NOMO-1 treated with DMSO at 0.1 percent for 48 hours (cell line): ENCODE measurements around the gene TMEM225B.
"Not testable (repeated sequence)": the region's sequence is repeated elsewhere in the genome, so short reads cannot be mapped to it uniquely, and the experiment has no call there.

Source experiments
- DNase-seq: peaks from one replicate; lab custom pipeline; 2025; ENCODE audit not compliant: unreplicated experiment; lab: John Stamatoyannopoulos, UW

The TMEM225B gene

DNA sequence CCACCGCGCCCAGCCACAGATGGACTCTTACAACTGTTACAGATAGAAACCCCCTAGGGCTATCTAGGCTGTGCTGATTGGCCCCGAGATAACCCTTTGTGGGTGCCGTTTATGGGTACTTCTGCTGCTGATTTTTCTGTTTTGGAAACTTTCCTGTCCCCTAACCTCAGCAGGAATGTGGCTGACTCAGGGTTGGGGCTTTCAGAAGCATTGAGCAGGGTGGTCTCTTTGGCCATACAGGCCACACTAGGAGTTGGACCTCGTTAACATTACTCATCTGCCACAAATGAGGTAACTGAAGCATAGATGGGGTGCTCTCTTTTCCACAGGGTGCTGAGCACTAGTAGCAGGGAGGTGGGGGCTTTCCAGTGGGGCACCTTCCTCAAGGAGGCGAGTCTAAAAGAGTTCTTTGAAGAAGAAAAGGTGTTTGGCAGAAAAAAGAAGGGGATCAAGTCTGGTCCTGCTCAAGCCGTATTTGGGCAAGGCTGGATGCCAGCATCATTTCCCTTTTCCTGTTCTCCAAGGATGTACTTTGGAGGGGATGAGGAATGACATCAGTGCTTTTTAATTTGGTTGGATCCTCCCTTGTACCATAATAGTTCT, 25.1 kb downstream of the TMEM225B start:
- no peak for DNase-seq

DNA sequence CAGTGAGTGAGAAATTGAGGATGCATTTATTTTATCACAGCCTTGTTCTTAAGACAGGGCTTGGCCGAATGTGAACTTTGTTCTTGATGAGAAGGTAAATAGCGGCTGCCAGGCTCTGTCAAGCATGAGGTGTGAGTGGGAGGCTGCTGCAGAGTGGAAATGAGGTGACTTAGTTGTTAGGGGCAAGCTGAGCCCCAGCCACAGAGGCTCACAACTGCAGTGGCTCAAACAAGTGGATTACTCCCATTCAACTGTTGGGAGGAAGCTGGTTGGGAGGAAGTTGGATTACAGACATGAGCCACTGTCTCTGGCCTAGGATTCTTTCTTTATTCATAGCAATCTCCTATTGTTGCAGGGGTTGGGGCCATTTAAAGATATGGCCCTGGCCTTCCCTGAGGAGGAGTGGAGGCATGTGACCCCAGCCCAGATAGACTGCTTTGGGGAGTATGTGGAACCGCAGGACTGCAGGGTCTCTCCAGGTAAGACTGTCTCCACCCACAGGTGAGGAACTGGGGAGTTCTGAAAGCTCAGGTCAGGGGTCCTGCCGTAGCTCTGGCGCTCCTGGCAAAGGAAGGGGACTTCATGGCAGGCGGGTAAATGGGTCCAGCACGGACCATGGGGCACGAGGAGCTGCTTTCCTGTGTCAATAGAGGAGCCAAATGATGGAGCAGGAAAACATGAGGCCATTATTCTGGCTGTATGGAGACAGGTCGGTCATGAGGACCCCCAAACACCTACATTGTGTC, 25.8 kb downstream of the TMEM225B start:
- DNase-seq: no peak

GRCh38 chr7:99624484-99624883, 26.4 kb downstream of the TMEM225B start:
- no peak for DNase-seq

DNA sequence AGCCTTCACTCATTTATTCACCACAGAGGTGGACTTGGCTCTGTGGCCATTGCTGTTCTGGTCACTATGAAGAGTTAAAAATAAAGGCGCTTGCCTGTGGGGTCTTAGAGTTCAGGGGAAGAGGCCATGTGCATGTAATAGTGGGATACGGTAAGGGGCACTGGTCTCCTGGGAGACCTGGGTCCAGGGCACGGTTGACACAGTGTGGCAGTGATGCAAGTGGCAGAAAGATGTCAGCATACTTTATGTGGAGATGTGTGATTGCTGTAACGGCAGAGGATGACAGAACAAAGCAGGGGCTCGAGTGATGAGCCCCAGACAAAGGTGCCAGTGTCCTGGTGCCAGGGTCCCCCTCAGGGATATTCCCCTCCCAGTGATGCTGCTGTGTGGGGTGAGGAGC, 27.3 kb downstream of the TMEM225B start:
- DNase-seq: no peak

DNA sequence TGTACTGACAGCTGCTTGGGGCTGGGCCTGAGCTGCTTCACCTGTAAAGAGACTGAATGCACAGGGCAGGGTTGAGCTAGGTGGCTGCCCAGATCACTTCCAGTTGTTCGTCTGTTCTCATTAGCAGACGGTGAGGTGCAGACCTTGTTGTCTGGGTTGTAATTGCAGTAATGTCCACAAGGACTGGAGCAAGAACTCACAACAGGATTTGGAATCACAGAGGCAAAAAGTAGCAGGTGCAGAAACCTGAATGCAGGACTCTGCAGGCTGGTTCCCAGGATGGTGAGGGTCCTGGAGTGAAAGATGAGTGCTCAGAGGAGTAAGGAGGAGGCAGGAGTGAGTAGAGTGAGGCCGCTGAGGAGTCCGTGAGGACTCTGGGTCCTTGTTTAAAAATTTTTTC, 27.9 kb downstream of the TMEM225B start:
- no peak for DNase-seq

GRCh38 chr7:99626661-99627060, 28.6 kb downstream of the TMEM225B start:
- no peak for DNase-seq

DNA sequence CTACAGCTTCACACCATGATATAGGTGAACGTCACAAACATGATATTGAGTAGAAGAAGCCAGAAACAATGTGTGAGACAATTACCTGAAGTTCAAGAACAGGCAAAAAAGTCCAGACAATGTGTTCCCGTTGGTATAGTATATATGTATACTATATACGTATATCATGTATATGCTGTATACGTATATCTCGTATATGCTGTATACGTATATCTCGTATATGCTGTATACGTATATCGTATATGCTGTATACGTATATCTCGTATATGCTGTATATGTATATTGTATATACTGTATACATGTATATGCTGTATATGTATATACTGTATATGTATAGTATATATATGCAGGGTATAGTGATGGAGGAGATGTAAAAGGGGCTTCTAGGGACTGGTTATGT, 29.4 kb downstream of the TMEM225B start:
- DNase-seq: no peak

DNA sequence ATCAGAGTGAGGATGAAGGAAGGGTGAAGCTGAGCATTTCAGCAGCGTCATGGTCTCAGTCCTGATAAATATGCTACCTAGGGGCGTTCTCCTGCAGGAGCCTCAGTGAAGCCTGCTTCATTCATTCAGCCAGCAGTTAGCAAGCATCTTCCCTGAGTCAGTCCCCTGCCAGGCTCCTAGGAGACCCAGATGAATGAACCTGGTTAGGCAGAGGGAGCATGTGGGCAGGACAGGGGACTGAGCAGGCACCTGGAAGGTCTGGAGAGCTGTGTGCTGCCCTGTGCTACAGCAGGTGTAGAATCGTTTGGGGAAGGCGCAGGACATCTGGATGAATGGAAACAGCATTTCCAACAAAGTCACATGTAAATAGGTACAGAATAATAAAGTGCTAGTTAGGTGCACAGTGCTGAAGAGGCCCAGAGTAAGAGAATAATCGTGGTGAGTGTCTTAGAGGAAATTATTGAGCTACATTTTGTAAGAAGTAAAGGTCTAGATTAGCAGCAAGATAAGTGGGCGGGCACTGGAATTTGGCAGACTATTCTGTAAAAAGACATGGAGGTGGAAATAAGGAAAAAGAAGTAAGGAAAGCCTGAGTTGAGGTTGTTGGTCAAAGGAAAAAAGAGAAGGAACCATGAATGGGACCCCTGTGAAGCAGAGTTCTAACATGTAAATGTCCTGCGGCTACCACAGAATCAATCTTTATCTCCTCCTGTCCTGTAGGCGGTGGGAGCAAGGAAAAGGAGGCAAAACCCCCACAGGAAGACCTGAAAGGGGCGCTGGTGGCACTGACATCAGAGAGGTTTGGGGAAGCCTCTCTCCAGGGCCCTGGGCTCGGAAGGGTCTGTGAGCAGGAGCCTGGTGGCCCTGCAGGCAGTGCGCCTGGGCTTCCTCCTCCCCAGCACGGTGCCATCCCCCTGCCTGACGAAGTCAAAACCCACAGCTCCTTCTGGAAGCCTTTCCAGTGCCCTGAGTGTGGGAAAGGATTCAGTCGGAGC, 30.7 kb downstream of the TMEM225B start:
- DNase-seq: no peak

- no peak for DNase-seq
These were observed 31.6 kb downstream of the TMEM225B start for GRCh38 chr7:99629643-99630042.

- peak; percentile 36 for DNase-seq
These were observed 33.4 kb downstream of the TMEM225B start for GRCh38 chr7:99631295-99632109.

GRCh38 chr7:99637414-99637813, 39.3 kb downstream of the TMEM225B start:
- DNase-seq: peak; percentile 18

- no peak for DNase-seq
These were observed 40.7 kb downstream of the TMEM225B start for GRCh38 chr7:99638731-99639130.

DNA sequence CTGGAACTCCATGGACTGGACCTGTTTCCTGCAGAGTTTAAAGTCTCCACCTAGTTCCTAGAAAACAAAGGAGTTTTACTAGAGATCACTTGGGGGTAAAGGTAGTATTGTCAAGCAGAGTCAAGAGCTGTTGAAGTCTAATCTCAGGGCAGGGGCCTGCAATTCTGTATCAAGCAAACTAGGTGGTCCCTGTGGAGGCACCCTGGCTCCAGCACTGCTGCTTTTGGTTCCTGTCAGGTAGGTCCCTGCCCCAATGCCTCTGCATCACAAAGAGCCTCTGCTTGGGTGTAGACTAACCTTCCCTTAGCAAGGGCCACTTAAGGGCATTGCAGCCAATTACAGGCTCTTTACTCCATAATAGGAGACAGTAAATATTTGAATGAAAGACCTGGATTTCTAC, 41.2 kb downstream of the TMEM225B start:
- no peak for DNase-seq

GRCh38 chr7:99642027-99642426, 44.0 kb downstream of the TMEM225B start:
- DNase-seq: peak; percentile 64

GRCh38 chr7:99643464-99643863, 45.4 kb downstream of the TMEM225B start:
- DNase-seq: no peak

- DNase-seq: no peak
These were observed 46.4 kb downstream of the TMEM225B start for GRCh38 chr7:99644431-99644830.

DNA sequence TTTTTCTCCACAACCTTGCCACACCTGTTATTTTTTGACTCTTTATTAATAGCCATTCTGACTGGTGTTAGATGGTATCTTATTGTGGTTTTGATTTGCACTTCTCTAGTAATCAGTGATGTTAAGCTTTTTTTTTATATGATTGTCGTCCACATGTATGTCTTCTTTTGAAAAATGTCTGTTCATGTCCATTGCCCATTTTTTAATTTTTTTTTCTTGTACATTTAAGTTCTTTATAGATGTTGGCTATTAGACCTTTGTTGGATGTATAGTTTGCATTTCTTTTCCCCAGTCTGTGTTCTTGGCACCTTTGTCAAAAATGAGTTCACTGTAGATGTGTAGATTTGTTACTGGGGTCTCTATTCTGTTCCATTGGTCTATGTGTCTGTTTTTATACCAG, 47.5 kb downstream of the TMEM225B start:
- DNase-seq: no peak

DNA sequence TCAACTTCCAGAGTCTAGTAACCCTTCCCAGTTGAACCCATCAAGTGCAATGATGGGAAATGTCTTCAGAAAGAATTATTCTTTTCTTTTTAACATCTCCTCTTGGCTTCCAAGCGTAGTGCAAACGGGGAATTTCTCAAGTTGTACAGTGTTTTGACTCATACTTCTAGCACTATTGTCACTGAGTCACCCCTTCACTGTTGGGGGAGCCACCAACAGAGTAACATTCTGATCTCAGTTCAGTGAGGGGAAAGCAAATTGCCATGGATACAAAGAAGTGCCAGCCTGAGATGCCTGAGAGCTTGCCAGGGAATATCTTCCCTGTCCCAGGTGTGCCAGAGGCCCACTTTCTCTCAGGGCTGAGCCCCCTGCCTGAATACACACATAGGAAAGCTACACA, 50.8 kb downstream of the TMEM225B start:
- DNase-seq: no peak

- no peak for DNase-seq
These were observed 53.2 kb downstream of the TMEM225B start for GRCh38 chr7:99651290-99651689.

DNA sequence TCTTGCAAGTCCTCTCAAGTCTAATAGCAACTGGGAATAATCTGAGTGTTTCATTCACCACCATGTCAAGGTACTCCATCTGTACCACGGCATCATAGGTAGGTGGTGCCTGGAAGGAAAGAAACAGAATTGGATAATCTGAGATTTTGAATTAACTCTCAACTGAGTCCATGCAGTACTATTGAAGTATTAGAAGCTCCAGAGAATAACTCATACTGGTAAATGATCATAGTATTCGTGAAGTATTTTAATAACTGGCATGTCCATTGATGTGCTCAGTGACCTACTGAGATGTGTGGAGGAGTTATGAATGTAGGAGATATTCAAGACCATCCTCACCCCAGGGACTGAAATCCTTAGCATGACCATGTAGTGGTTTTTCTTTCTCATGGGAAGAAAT, 54.6 kb downstream of the TMEM225B start:
- no peak for DNase-seq

DNA sequence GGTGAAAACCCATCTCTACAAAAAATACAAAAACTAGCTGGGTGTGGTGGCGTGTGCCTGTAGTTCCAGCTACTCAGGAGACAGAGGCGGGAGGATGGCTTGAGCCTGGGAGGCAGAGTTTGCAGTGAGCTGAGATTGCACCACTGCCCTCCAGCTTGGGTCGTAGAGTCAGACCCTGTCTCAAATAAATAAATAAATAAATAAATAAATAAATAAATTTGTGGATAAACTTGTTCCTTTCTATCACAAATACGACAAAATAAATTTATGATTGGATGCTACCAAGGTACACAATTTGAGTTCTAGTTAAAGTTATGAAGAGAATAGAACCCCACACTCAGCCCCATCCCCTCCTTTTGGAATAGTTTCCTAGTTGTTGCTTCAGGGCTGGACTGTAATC, 55.2 kb downstream of the TMEM225B start:
- not testable (repeated sequence) for DNase-seq
